ENCODE results near the gene CSNK1A1.
"Not testable (repeated sequence)": the region's sequence is repeated elsewhere in the genome, so short reads cannot be mapped to it uniquely, and the experiment has no call there.

The CSNK1A1 gene

GRCh38 chr5:149529463-149529862 is 21.8 kb downstream of the CSNK1A1 start:
- no peak for DNase-seq (ENCODE audit: low read depth in 2 of 2)

- DNase-seq (ENCODE audit: low read depth in 2 of 2), result no peak
These were observed 22.8 kb downstream of the CSNK1A1 start for GRCh38 chr5:149528281-149529060.

GRCh38 chr5:149526845-149527590 is 24.2 kb downstream of the CSNK1A1 start:
- no peak for DNase-seq (ENCODE audit: low read depth in 2 of 2)

- DNase-seq (ENCODE audit: low read depth in 2 of 2), result no peak
These were observed 29.2 kb downstream of the CSNK1A1 start for GRCh38 chr5:149521739-149522685.

- DNase-seq (ENCODE audit: low read depth in 2 of 2), result no peak
These were observed 31.6 kb downstream of the CSNK1A1 start for GRCh38 chr5:149519601-149520000.

- no peak for DNase-seq (ENCODE audit: low read depth in 2 of 2)
These were observed 32.6 kb downstream of the CSNK1A1 start for GRCh38 chr5:149518620-149519019.

GRCh38 chr5:149517461-149518122 is 33.6 kb downstream of the CSNK1A1 start:
- no peak for DNase-seq (ENCODE audit: low read depth in 2 of 2)

- no peak for DNase-seq (ENCODE audit: low read depth in 2 of 2)
These were observed 36.7 kb downstream of the CSNK1A1 start for GRCh38 chr5:149514512-149514911.

GRCh38 chr5:149513372-149513947 is 37.8 kb downstream of the CSNK1A1 start:
- DNase-seq (ENCODE audit: low read depth in 2 of 2), result not testable (repeated sequence)

GRCh38 chr5:149510136-149510535 is 41.1 kb downstream of the CSNK1A1 start:
- no peak for DNase-seq (ENCODE audit: low read depth in 2 of 2)

- no peak for DNase-seq (ENCODE audit: low read depth in 2 of 2)
These were observed 46.6 kb downstream of the CSNK1A1 start for GRCh38 chr5:149504677-149505076.

- DNase-seq (ENCODE audit: low read depth in 2 of 2), result no peak
These were observed 48.2 kb downstream of the CSNK1A1 start for GRCh38 chr5:149503006-149503405.

GRCh38 chr5:149500922-149501582 is 50.2 kb downstream of the CSNK1A1 start:
- no peak for DNase-seq (ENCODE audit: low read depth in 2 of 2)

- no peak for DNase-seq (ENCODE audit: low read depth in 2 of 2)
These were observed 52.4 kb downstream of the CSNK1A1 start for GRCh38 chr5:149498724-149499336.

- no peak for DNase-seq (ENCODE audit: low read depth in 2 of 2)
These were observed 53.9 kb downstream of the CSNK1A1 start for GRCh38 chr5:149497357-149497756.

GRCh38 chr5:149496917-149497316 is 54.3 kb downstream of the CSNK1A1 start:
- no peak for DNase-seq (ENCODE audit: low read depth in 2 of 2)

- DNase-seq (ENCODE audit: low read depth in 2 of 2), result no peak
These were observed 55.1 kb downstream of the CSNK1A1 start for GRCh38 chr5:149496166-149496565.

GRCh38 chr5:149495673-149496072 is 55.6 kb downstream of the CSNK1A1 start:
- no peak for DNase-seq (ENCODE audit: low read depth in 2 of 2)

GRCh38 chr5:149493316-149493715 is 57.9 kb downstream of the CSNK1A1 start:
- DNase-seq (ENCODE audit: low read depth in 2 of 2), result no peak

- DNase-seq (ENCODE audit: low read depth in 2 of 2), result no peak
These were observed 58.5 kb downstream of the CSNK1A1 start for GRCh38 chr5:149492781-149493180.
